ENCODE data around the gene VRK3.

- TF ChIP-seq CTCF (IDR thresholded peaks at IDR 0.05; ENCODE audit: low read length), result no peak
- TF ChIP-seq EZH2 (IDR thresholded peaks at IDR 0.05; ENCODE audit: borderline replicate concordance, low read length), result no peak
These were observed 72.3 kb downstream of the VRK3 start for GRCh38 chr19:49952906-49953305.

Data from OCI-LY1 (cell line).